Measurements from ENCODE around the gene FKBP4. TPM values are rescaled to one million over a fixed set of nuclear protein-coding genes. Genes with fewer than 3 reads are reported as not detected.

Gene FKBP4
- total and polyA plus RNA-seq, 9 of the 15 experiments (the other 6 are each of a cell fraction or from before 2014, with no cell fraction given): 16.3 to 154 (median 90.1) TPM

- no peak overlapping the region for H3K27ac ChIP-seq (ENCODE audit: extremely low read depth, low read depth, low read length)
- POLR2A ChIA-PET: no interaction called here
- no peaks in the 10 kb centered on the region for H3K79me2 ChIP-seq (ENCODE audit: control insufficient read depth, insufficient read depth, low read length)
- in situ Hi-C loops (cut with MboI): no loop called here
- DNase-seq (ENCODE audit: extremely low read depth in 1 of 4, low spot score in 3 of 4): no peak
- H3K27me3 ChIP-seq (ENCODE audit: control insufficient read depth in 2 of 2, insufficient read depth in 2 of 2, low read length in 2 of 2): peaks cover 1 to 10% of the 10 kb centered on the region in 2 experiments; a peak in 4 of 5 replicates
- BruUV-seq (replicated peaks): no TSS peak
- ATAC-seq: no peak
- H3K9ac ChIP-seq (ENCODE audit: insufficient read depth in 1 of 2, low read depth in 2 of 2, low read length in 2 of 2): no peak overlapping the region
- H3K4me2 ChIP-seq (ENCODE audit: insufficient read depth, low read length): no peak overlapping the region
- no peaks in the 10 kb centered on the region for H3K9me3 ChIP-seq (replicated peaks; ENCODE audit: control insufficient read depth, insufficient read depth, low read depth, low read length)
- 0% methylated on average over 4 of the region's 5 CpGs for WGBS (ENCODE audit: insufficient coverage, low coverage, missing lambda C conversion rate)
- H3K9me1 ChIP-seq (ENCODE audit: control insufficient read depth, insufficient read depth, low read length): no peaks in the 10 kb centered on the region
- no peak for TF ChIP-seq ZNF695 (CRISPR knock-in tag; IDR thresholded peaks at IDR 0.05)
- TF ChIP-seq ZNF324 (CRISPR knock-in tag; IDR thresholded peaks at IDR 0.05): no peak
- no peak for TF ChIP-seq GMEB1 (CRISPR knock-in tag; IDR thresholded peaks at IDR 0.05)
- CTCF ChIA-PET (ENCODE audit: low intra/inter-chr PET ratio): no interaction called here
- no peaks in the 10 kb centered on the region for H4K20me1 ChIP-seq (replicated peaks; ENCODE audit: control insufficient read depth, insufficient read depth, low read length)
- H3K4me3 ChIP-seq: no peak overlapping the region
- no peak overlapping the region for H2AFZ ChIP-seq (ENCODE audit: low read depth, low read length)
- FAIRE-seq: no peak
- intact Hi-C loops (cut with micrococcal nuclease): no loop called here
- no peaks in the 10 kb centered on the region for H3K36me3 ChIP-seq (ENCODE audit: control insufficient read depth, insufficient read depth, low read length)
- peaks cover 0 to 9% of the 10 kb centered on the region in 2 experiments; a peak in 1 of 5 replicates for H3K4me1 ChIP-seq (replicated peaks in 1 of 2; ENCODE audit: control insufficient read depth in 2 of 2, insufficient read depth in 2 of 2, low read length in 2 of 2)
Measured at GRCh38 chr12:2756756-2757155, 38.0 kb upstream of the FKBP4 start.

GRCh38 chr12:2759733-2760132, 35.0 kb upstream of the FKBP4 start:
- FAIRE-seq: no peak
- no peak for TF ChIP-seq FOSL1 (tag; conservative IDR thresholded peaks at IDR 0.05)
- no peak for TF ChIP-seq ZNF347 (CRISPR knock-in tag; IDR thresholded peaks at IDR 0.05; ENCODE audit: low read depth)
- no peak for TF ChIP-seq ZNF232 (CRISPR knock-in tag; IDR thresholded peaks at IDR 0.05)
- no peak for TF ChIP-seq BCOR (IDR thresholded peaks at IDR 0.05)
- TF ChIP-seq SP2 (IDR thresholded peaks at IDR 0.05; ENCODE audit: extremely low read depth, low read depth, low read length, poor library complexity, severe bottlenecking): no peak
- no peak for TF ChIP-seq PHTF2 (CRISPR knock-in tag; IDR thresholded peaks at IDR 0.05)
- TF ChIP-seq ZNF561 (CRISPR knock-in tag; conservative IDR thresholded peaks at IDR 0.05): no peak
- TF ChIP-seq ZNF76 (CRISPR knock-in tag; IDR thresholded peaks at IDR 0.05; ENCODE audit: borderline replicate concordance): no peak
- no peak for TF ChIP-seq ZSCAN29 (IDR thresholded peaks at IDR 0.05)
- no peak for TF ChIP-seq KLF10 (CRISPR knock-in tag; IDR thresholded peaks at IDR 0.05)
- no peak for TF ChIP-seq NCOA6 (IDR thresholded peaks at IDR 0.05)
- TF ChIP-seq FOXJ3 (CRISPR knock-in tag; IDR thresholded peaks at IDR 0.05): no peak
- TF ChIP-seq GATA2 (CRISPR knock-in tag; IDR thresholded peaks at IDR 0.05): no peak
- TF ChIP-seq MXD1 (CRISPR knock-in tag; IDR thresholded peaks at IDR 0.05; ENCODE audit: borderline replicate concordance, poor library complexity, severe bottlenecking): no peak
- no peak for TF ChIP-seq ERF (CRISPR knock-in tag; IDR thresholded peaks at IDR 0.05)

More at GRCh38 chr12:2759733-2760132, 35.0 kb upstream of the FKBP4 start:
- POLR2A ChIA-PET: no interaction called here
- intact Hi-C loops (cut with micrococcal nuclease): no loop called here
- H3K9me3 ChIP-seq (replicated peaks; ENCODE audit: control insufficient read depth, insufficient read depth, low read depth, low read length): no peaks in the 10 kb centered on the region
- BruUV-seq (replicated peaks): no TSS peak
- H3K4me1 ChIP-seq (replicated peaks in 1 of 2; ENCODE audit: control insufficient read depth in 2 of 2, insufficient read depth in 2 of 2, low read length in 2 of 2): no peaks in the 10 kb centered on the region
- in situ Hi-C loops (cut with MboI): no loop called here
- DNase-seq (ENCODE audit: extremely low read depth in 1 of 4, low spot score in 3 of 4) (no peak), ATAC-seq (no peak)
- H3K27ac ChIP-seq (ENCODE audit: extremely low read depth, low read depth, low read length): no peak overlapping the region
- no peak overlapping the region for H3K9ac ChIP-seq (ENCODE audit: insufficient read depth in 1 of 2, low read depth in 2 of 2, low read length in 2 of 2)
- H3K27me3 ChIP-seq (ENCODE audit: control insufficient read depth in 2 of 2, insufficient read depth in 2 of 2, low read length in 2 of 2): peaks cover 5 to 16% of the 10 kb centered on the region in 2 experiments
- WGBS (ENCODE audit: insufficient coverage, low coverage, missing lambda C conversion rate): 0% methylated on average over 3 of the region's 4 CpGs
- CTCF ChIA-PET (ENCODE audit: low intra/inter-chr PET ratio): no interaction called here
- H3K9me1 ChIP-seq (ENCODE audit: control insufficient read depth, insufficient read depth, low read length): no peaks in the 10 kb centered on the region
- no peaks in the 10 kb centered on the region for H3K36me3 ChIP-seq (ENCODE audit: control insufficient read depth, insufficient read depth, low read length)
- no peaks in the 10 kb centered on the region for H4K20me1 ChIP-seq (replicated peaks; ENCODE audit: control insufficient read depth, insufficient read depth, low read length)
- H2AFZ ChIP-seq (ENCODE audit: low read depth, low read length): no peak overlapping the region
- no peaks in the 10 kb centered on the region for H3K79me2 ChIP-seq (ENCODE audit: control insufficient read depth, insufficient read depth, low read length)
- no peak overlapping the region for H3K4me3 ChIP-seq
- H3K4me2 ChIP-seq (ENCODE audit: insufficient read depth, low read length): no peak overlapping the region
